ENCODE data around the gene CACNA1I.
"Not testable (repeated sequence)": the region's sequence is repeated elsewhere in the genome, so short reads cannot be mapped to it uniquely, and the experiment has no call there.

The CACNA1I gene

GRCh38 chr22:39718921-39719475, 148.4 kb downstream of the CACNA1I start:
- DNase-seq (ENCODE audit: low read depth in 2 of 2): no peak

- DNase-seq (ENCODE audit: low read depth in 2 of 2): no peak
These were observed 149.3 kb downstream of the CACNA1I start for GRCh38 chr22:39719559-39720450.

GRCh38 chr22:39721206-39722031, 150.9 kb downstream of the CACNA1I start:
- DNase-seq (ENCODE audit: low read depth in 2 of 2): no peak

- DNase-seq (ENCODE audit: low read depth in 2 of 2): no peak
These were observed 151.4 kb downstream of the CACNA1I start for GRCh38 chr22:39722032-39722325.

GRCh38 chr22:39722501-39722900, 151.9 kb downstream of the CACNA1I start:
- no peak for DNase-seq (ENCODE audit: low read depth in 2 of 2)

GRCh38 chr22:39723463-39723862, 152.9 kb downstream of the CACNA1I start:
- DNase-seq (ENCODE audit: low read depth in 2 of 2): no peak

- DNase-seq (ENCODE audit: low read depth in 2 of 2): no peak
These were observed 153.4 kb downstream of the CACNA1I start for GRCh38 chr22:39723899-39724351.

- DNase-seq (ENCODE audit: low read depth in 2 of 2): no peak
These were observed 153.8 kb downstream of the CACNA1I start for GRCh38 chr22:39724390-39724789.

GRCh38 chr22:39724857-39725256, 154.3 kb downstream of the CACNA1I start:
- no peak for DNase-seq (ENCODE audit: low read depth in 2 of 2)

- DNase-seq (ENCODE audit: low read depth in 2 of 2): no peak
These were observed 154.9 kb downstream of the CACNA1I start for GRCh38 chr22:39725351-39726035.

- DNase-seq (ENCODE audit: low read depth in 2 of 2): no peak
These were observed 157.0 kb downstream of the CACNA1I start for GRCh38 chr22:39727541-39727940.

- no peak for DNase-seq (ENCODE audit: low read depth in 2 of 2)
These were observed 157.8 kb downstream of the CACNA1I start for GRCh38 chr22:39728236-39728860.

GRCh38 chr22:39729141-39729934, 158.8 kb downstream of the CACNA1I start:
- no peak for DNase-seq (ENCODE audit: low read depth in 2 of 2)

GRCh38 chr22:39731481-39731880, 160.9 kb downstream of the CACNA1I start:
- DNase-seq (ENCODE audit: low read depth in 2 of 2): no peak

- no peak for DNase-seq (ENCODE audit: low read depth in 2 of 2)
These were observed 161.5 kb downstream of the CACNA1I start for GRCh38 chr22:39731881-39732555.

GRCh38 chr22:39732625-39733024, 162.1 kb downstream of the CACNA1I start:
- DNase-seq (ENCODE audit: low read depth in 2 of 2): no peak

- no peak for DNase-seq (ENCODE audit: low read depth in 2 of 2)
These were observed 162.6 kb downstream of the CACNA1I start for GRCh38 chr22:39733191-39733590.

GRCh38 chr22:39734046-39734445, 163.5 kb downstream of the CACNA1I start:
- not testable (repeated sequence) for DNase-seq (ENCODE audit: low read depth in 2 of 2)

GRCh38 chr22:39734866-39735265, 164.3 kb downstream of the CACNA1I start:
- no peak for DNase-seq (ENCODE audit: low read depth in 2 of 2)

GRCh38 chr22:39735776-39736175, 165.2 kb downstream of the CACNA1I start:
- DNase-seq (ENCODE audit: low read depth in 2 of 2): no peak
